GM23338 (cell line): ENCODE data around the gene EGR2. TPM values are rescaled to one million over a fixed set of nuclear protein-coding genes. Genes with fewer than 3 reads are reported as not detected.
A peak's percentile ranks its signal among the peaks of the same experiment; 100 is the strongest.

ENCODE experiments used
- ATAC-seq: fragments of 200-7000 bp; cut with Tn5 transposase; 3 replicates; pipeline ENCODE4 v1.9.1; 2020
- DNase-seq: peaks from one replicate; pipeline ENCODE4 v3.0.0-alpha.2; 2015; ENCODE audit warnings: low spot score
- H2AFZ ChIP-seq: fragments of 200-600 bp; sonication (generic); 2 replicates; pipeline ENCODE4 v1.8.0; 2016; ENCODE audit warnings: antibody characterized with exemption, mild to moderate bottlenecking, moderate library complexity
- H3F3A ChIP-seq: fragments of 200-600 bp; sonication (generic); replicated peaks from 2 replicates; pipeline ENCODE4 v1.8.0; 2017; ENCODE audit warnings: antibody characterized with exemption, mixed run types, low read depth
- H3K27ac ChIP-seq: fragments of 200-600 bp; sonication (generic); 2 replicates; pipeline ENCODE4 v1.6.1; 2016; ENCODE audit warnings: low read depth
- H3K27me3 ChIP-seq: fragments of 200-600 bp; sonication (generic); 2 replicates; pipeline ENCODE4 v1.8.0; 2016; ENCODE audit warnings: mild to moderate bottlenecking, mixed run types, moderate library complexity; ENCODE audit not compliant: insufficient read depth
- H3K36me3 ChIP-seq: fragments of 200-600 bp; sonication (generic); 2 replicates; pipeline ENCODE4 v1.8.0; 2016; ENCODE audit warnings: mild to moderate bottlenecking; ENCODE audit not compliant: insufficient read depth
- H3K4me1 ChIP-seq: fragments of 200-600 bp; sonication (generic); 2 replicates; pipeline ENCODE4 v1.8.0; 2016; ENCODE audit warnings: mild to moderate bottlenecking, moderate library complexity; ENCODE audit not compliant: insufficient read depth
- H3K4me2 ChIP-seq: fragments of 200-600 bp; sonication (generic); 2 replicates; pipeline ENCODE4 v1.7.1; 2017; ENCODE audit warnings: mixed run types
- H3K4me3 ChIP-seq: fragments of 200-600 bp; sonication (generic); 2 replicates; pipeline ENCODE4 v1.6.1; 2016; ENCODE audit warnings: mixed run types
- H3K79me2 ChIP-seq: fragments of 200-600 bp; sonication (generic); replicated peaks from 2 replicates; pipeline ENCODE4 v1.8.0; 2017; ENCODE audit warnings: mild to moderate bottlenecking; ENCODE audit not compliant: insufficient read depth
- H3K9me2 ChIP-seq: fragments of 200-600 bp; sonication (generic); 2 replicates; pipeline ENCODE4 v1.8.0; 2017; ENCODE audit not compliant: insufficient read depth
- H4K20me1 ChIP-seq: fragments of 200-600 bp; sonication (generic); replicated peaks from 2 replicates; pipeline ENCODE4 v1.8.0; 2017; ENCODE audit warnings: mild to moderate bottlenecking; ENCODE audit not compliant: insufficient read depth
- H3K27ac Mint-ChIP-seq: 2 replicates; pipeline ENCODE4 v1.8.0; 2020; ENCODE audit warnings: inconsistent platforms, mild to moderate bottlenecking, moderate library complexity, mixed read lengths
- H3K27me3 Mint-ChIP-seq: 3 replicates; pipeline ENCODE4 v1.8.0; 2022; ENCODE audit warnings: low read depth, mild to moderate bottlenecking, moderate library complexity, mixed read lengths, inconsistent platforms; ENCODE audit not compliant: insufficient read depth, poor library complexity
- H3K36me3 Mint-ChIP-seq: 3 replicates; pipeline ENCODE4 v1.8.0; 2021; ENCODE audit warnings: low read depth, mild to moderate bottlenecking, inconsistent platforms, moderate library complexity, mixed read lengths
- H3K4me1 Mint-ChIP-seq: 3 replicates; pipeline ENCODE4 v1.8.0; 2020; ENCODE audit warnings: mild to moderate bottlenecking, inconsistent platforms, mixed read lengths
- H3K4me3 Mint-ChIP-seq: 3 replicates; pipeline ENCODE4 v1.8.0; 2021; ENCODE audit warnings: moderate library complexity, mild to moderate bottlenecking, inconsistent platforms, mixed read lengths
- H3K9me3 Mint-ChIP-seq: 3 replicates; pipeline ENCODE4 v1.8.0; 2020; ENCODE audit warnings: moderate library complexity, mild to moderate bottlenecking, inconsistent platforms, mixed read lengths
- CREB1 ChIP-seq: fragments of 250-450 bp; sonication (Bioruptor Pico); IDR thresholded peaks from 2 replicates; pipeline ENCODE4 v1.5.0; 2020; ENCODE audit warnings: low read depth, mild to moderate bottlenecking, moderate library complexity
- ETS1 ChIP-seq: IDR thresholded peaks from 2 replicates; pipeline ENCODE4 v1.6.1; 2016; ENCODE audit warnings: antibody characterized with exemption
- EZH2 ChIP-seq: fragments of 200-600 bp; sonication (generic); IDR thresholded peaks from one replicate; pipeline ENCODE4 v1.8.0; 2017; ENCODE audit warnings: antibody characterized with exemption, mild to moderate bottlenecking, low read depth; ENCODE audit not compliant: unreplicated experiment
- EZH2phosphoT487 ChIP-seq: fragments of 200-600 bp; sonication (generic); IDR thresholded peaks from one replicate; pipeline ENCODE4 v1.8.1; 2018; ENCODE audit warnings: antibody characterized with exemption; ENCODE audit not compliant: unreplicated experiment
- JUNB ChIP-seq: IDR thresholded peaks from one replicate; pipeline ENCODE4 v1.6.1; 2016; ENCODE audit warnings: antibody characterized with exemption; ENCODE audit not compliant: unreplicated experiment
- POLR2AphosphoS5 ChIP-seq: IDR thresholded peaks from 2 replicates; pipeline ENCODE4 v1.6.1; 2016; ENCODE audit warnings: antibody characterized with exemption, low read depth
- REST ChIP-seq: IDR thresholded peaks from one replicate; pipeline ENCODE4 v1.6.1; 2018; ENCODE audit warnings: antibody characterized with exemption; ENCODE audit not compliant: unreplicated experiment
- polyA plus RNA-seq: library from polyadenylated mRNA; unstranded; fragments of >200 nt; fragmentation: Nextera tagmentation; extraction: Ambion mirVana; gene quantifications from 2 replicates; pipeline ENCODE4 v1.2.1, GENCODE V29; 2016
- total RNA-seq: library from RNA; depleted of rRNA; stranded (reverse); fragments of >200 nt; shearing (Covaris generic); gene quantifications from 2 replicates; pipeline ENCODE4 v1.2.3, GENCODE V29; 2014
- TF ChIP-seq, protein P1 (sequence below): fragments of 250-450 bp; sonication (Bioruptor Pico); IDR thresholded peaks from 2 replicates; pipeline ENCODE4 v1.5.0; 2020; ENCODE audit warnings: mild to moderate bottlenecking, moderate library complexity
- TF ChIP-seq, protein P2 (sequence below), 2 experiments: fragments of 200-600 bp in 1 of 2; sonication (generic) in 1 of 2; conservative IDR thresholded peaks; 2 replicates each; pipeline versions ENCODE4 v1.5.1 to v1.6.1; 2016 to 2017; ENCODE audit warnings: antibody characterized with exemption in 2 of 2, low read depth in 2 of 2, mild to moderate bottlenecking in 2 of 2, moderate library complexity in 1 of 2

EGR2 gene
- total and polyA plus RNA-seq, 2 experiments from 2014 or later: 2.3 to 3.5 TPM

GRCh38 chr10:62831346-62831745 lies 15.2 kb upstream of the EGR2 start:
- Mint-ChIP-seq H3K27me3 (no peaks in the 10 kb centered on the region), H3K9me3 (peaks cover 6% of the 10 kb centered on the region; the same call in 2 of the 3 replicates), H3K4me1 (peaks cover 7% of the 10 kb centered on the region; the same call in 2 of the 3 replicates), H3K4me3 (no peak overlapping the region), H3K36me3 (no peaks in the 10 kb centered on the region), H3K27ac (no peak overlapping the region)
- no peak overlapping the region for H3K4me3 ChIP-seq
- ATAC-seq: no peak
- no peaks in the 10 kb centered on the region; the same call in 1 of the 2 replicates for H3K36me3 ChIP-seq
- TF ChIP-seq, protein P1, sequence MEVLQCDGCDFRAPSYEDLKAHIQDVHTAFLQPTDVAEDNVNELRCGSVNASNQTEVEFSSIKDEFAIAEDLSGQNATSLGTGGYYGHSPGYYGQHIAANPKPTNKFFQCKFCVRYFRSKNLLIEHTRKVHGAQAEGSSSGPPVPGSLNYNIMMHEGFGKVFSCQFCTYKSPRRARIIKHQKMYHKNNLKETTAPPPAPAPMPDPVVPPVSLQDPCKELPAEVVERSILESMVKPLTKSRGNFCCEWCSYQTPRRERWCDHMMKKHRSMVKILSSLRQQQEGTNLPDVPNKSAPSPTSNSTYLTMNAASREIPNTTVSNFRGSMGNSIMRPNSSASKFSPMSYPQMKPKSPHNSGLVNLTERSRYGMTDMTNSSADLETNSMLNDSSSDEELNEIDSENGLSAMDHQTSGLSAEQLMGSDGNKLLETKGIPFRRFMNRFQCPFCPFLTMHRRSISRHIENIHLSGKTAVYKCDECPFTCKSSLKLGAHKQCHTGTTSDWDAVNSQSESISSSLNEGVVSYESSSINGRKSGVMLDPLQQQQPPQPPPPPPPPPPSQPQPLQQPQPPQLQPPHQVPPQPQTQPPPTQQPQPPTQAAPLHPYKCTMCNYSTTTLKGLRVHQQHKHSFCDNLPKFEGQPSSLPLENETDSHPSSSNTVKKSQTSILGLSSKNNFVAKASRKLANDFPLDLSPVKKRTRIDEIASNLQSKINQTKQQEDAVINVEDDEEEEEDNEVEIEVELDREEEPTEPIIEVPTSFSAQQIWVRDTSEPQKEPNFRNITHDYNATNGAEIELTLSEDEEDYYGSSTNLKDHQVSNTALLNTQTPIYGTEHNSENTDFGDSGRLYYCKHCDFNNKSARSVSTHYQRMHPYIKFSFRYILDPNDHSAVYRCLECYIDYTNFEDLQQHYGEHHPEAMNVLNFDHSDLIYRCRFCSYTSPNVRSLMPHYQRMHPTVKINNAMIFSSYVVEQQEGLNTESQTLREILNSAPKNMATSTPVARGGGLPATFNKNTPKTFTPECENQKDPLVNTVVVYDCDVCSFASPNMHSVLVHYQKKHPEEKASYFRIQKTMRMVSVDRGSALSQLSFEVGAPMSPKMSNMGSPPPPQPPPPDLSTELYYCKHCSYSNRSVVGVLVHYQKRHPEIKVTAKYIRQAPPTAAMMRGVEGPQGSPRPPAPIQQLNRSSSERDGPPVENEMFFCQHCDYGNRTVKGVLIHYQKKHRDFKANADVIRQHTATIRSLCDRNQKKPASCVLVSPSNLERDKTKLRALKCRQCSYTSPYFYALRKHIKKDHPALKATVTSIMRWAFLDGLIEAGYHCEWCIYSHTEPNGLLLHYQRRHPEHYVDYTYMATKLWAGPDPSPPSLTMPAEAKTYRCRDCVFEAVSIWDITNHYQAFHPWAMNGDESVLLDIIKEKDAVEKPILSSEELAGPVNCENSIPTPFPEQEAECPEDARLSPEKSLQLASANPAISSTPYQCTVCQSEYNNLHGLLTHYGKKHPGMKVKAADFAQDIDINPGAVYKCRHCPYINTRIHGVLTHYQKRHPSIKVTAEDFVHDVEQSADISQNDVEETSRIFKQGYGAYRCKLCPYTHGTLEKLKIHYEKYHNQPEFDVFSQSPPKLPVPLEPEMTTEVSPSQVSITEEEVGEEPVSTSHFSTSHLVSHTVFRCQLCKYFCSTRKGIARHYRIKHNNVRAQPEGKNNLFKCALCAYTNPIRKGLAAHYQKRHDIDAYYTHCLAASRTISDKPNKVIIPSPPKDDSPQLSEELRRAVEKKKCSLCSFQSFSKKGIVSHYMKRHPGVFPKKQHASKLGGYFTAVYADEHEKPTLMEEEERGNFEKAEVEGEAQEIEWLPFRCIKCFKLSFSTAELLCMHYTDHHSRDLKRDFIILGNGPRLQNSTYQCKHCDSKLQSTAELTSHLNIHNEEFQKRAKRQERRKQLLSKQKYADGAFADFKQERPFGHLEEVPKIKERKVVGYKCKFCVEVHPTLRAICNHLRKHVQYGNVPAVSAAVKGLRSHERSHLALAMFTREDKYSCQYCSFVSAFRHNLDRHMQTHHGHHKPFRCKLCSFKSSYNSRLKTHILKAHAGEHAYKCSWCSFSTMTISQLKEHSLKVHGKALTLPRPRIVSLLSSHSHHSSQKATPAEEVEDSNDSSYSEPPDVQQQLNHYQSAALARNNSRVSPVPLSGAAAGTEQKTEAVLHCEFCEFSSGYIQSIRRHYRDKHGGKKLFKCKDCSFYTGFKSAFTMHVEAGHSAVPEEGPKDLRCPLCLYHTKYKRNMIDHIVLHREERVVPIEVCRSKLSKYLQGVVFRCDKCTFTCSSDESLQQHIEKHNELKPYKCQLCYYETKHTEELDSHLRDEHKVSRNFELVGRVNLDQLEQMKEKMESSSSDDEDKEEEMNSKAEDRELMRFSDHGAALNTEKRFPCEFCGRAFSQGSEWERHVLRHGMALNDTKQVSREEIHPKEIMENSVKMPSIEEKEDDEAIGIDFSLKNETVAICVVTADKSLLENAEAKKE (CRISPR knock-in tag): no peak
- H3K4me2 ChIP-seq: no peak overlapping the region
- H2AFZ ChIP-seq: no peak overlapping the region
- H3K27me3 ChIP-seq: no peaks in the 10 kb centered on the region
- H3K9me2 ChIP-seq: no peaks in the 10 kb centered on the region
- no peaks in the 10 kb centered on the region for H4K20me1 ChIP-seq
- H3K27ac ChIP-seq: no peak overlapping the region
- no peaks in the 10 kb centered on the region for H3K79me2 ChIP-seq
- no peaks in the 10 kb centered on the region for H3F3A ChIP-seq
- no peaks in the 10 kb centered on the region for H3K4me1 ChIP-seq
- DNase-seq: no peak

- H3K27ac Mint-ChIP-seq: 0 out of 2 replicates have a peak overlapping the region, but pooled peaks have one; percentile 45
- Histone ChIP-seq H2AFZ (no peak overlapping the region), H3K4me2 (no peak overlapping the region)
- TF ChIP-seq JUNB (no peak), POLR2AphosphoS5 (no peak), ETS1 (no peak), EZH2 (no peak), REST (no peak), EZH2phosphoT487 (no peak), CREB1 (CRISPR knock-in tag) (no peak)
- TF ChIP-seq, protein P2, sequence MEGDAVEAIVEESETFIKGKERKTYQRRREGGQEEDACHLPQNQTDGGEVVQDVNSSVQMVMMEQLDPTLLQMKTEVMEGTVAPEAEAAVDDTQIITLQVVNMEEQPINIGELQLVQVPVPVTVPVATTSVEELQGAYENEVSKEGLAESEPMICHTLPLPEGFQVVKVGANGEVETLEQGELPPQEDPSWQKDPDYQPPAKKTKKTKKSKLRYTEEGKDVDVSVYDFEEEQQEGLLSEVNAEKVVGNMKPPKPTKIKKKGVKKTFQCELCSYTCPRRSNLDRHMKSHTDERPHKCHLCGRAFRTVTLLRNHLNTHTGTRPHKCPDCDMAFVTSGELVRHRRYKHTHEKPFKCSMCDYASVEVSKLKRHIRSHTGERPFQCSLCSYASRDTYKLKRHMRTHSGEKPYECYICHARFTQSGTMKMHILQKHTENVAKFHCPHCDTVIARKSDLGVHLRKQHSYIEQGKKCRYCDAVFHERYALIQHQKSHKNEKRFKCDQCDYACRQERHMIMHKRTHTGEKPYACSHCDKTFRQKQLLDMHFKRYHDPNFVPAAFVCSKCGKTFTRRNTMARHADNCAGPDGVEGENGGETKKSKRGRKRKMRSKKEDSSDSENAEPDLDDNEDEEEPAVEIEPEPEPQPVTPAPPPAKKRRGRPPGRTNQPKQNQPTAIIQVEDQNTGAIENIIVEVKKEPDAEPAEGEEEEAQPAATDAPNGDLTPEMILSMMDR (conservative IDR thresholded peaks at IDR 0.05; ENCODE audit: low read depth in 2 of 2): no peak
These were observed 14.5 kb upstream of the EGR2 start for GRCh38 chr10:62830679-62831078.

More at GRCh38 chr10:62830679-62831078, 14.5 kb upstream of the EGR2 start:
- H3K4me1 Mint-ChIP-seq: peaks cover 7% of the 10 kb centered on the region; the same call in 2 of the 3 replicates
- peak; percentile 41; the same call in 2 of the 3 replicates for ATAC-seq
- Histone ChIP-seq H3F3A (no peaks in the 10 kb centered on the region), H3K4me3 (no peak overlapping the region), H4K20me1 (no peaks in the 10 kb centered on the region), H3K79me2 (no peaks in the 10 kb centered on the region), H3K9me2 (no peaks in the 10 kb centered on the region), H3K27me3 (no peaks in the 10 kb centered on the region), H3K4me1 (no peaks in the 10 kb centered on the region), H3K27ac (no peak overlapping the region), H3K36me3 (no peaks in the 10 kb centered on the region; the same call in 1 of the 2 replicates)
- H3K4me3 Mint-ChIP-seq: no peak overlapping the region
- peak; percentile 14 for DNase-seq
- peaks cover 6% of the 10 kb centered on the region; the same call in 2 of the 3 replicates for H3K9me3 Mint-ChIP-seq
- no peaks in the 10 kb centered on the region for H3K27me3 Mint-ChIP-seq
- no peaks in the 10 kb centered on the region for H3K36me3 Mint-ChIP-seq
